GM21786 (cell line): Measurements from ENCODE around the gene SEC63.
A peak's percentile ranks its signal among the peaks of the same experiment; 100 is the strongest.
"Not testable (repeated sequence)": the region's sequence is repeated elsewhere in the genome, so short reads cannot be mapped to it uniquely, and the experiment has no call there.

Source experiments
- ATAC-seq: cut with Tn5 transposase; IDR thresholded peaks from one replicate; pipeline ENCODE4 v1.9.1; 2021; ENCODE audit not compliant: unreplicated experiment

Gene SEC63

GRCh38 chr6:107976155-107976783, 18.3 kb upstream of the SEC63 start:
- ATAC-seq: no peak

- no peak for ATAC-seq
Observed at GRCh38 chr6:107973594-107973993, 15.6 kb upstream of the SEC63 start.

- ATAC-seq: no peak
Observed at GRCh38 chr6:107972413-107973096, 14.5 kb upstream of the SEC63 start.

GRCh38 chr6:107971181-107971580, 13.2 kb upstream of the SEC63 start:
- ATAC-seq: no peak

GRCh38 chr6:107970255-107970654, 12.2 kb upstream of the SEC63 start:
- ATAC-seq: no peak

- ATAC-seq: no peak
Observed at GRCh38 chr6:107968081-107968480, 10.1 kb upstream of the SEC63 start.

- no peak for ATAC-seq
Observed at GRCh38 chr6:107965746-107966145, 7.7 kb upstream of the SEC63 start.

- no peak for ATAC-seq
Observed at GRCh38 chr6:107962723-107963122, 4.7 kb upstream of the SEC63 start.

GRCh38 chr6:107959392-107959791, 1.4 kb upstream of the SEC63 start:
- no peak for ATAC-seq

GRCh38 chr6:107958689-107959362, 818 bp upstream of the SEC63 start:
- ATAC-seq: not testable (repeated sequence)

- peak; percentile 26 for ATAC-seq
Observed at GRCh38 chr6:107957308-107957908, 600 bp downstream of the SEC63 start.

- no peak for ATAC-seq
Observed at GRCh38 chr6:107956586-107957307, 1.3 kb downstream of the SEC63 start.

GRCh38 chr6:107956181-107956580, 1.8 kb downstream of the SEC63 start:
- ATAC-seq: no peak

- not testable (repeated sequence) for ATAC-seq
Observed at GRCh38 chr6:107953858-107954414, 4.1 kb downstream of the SEC63 start.

GRCh38 chr6:107943626-107944439, 14.2 kb downstream of the SEC63 start:
- no peak for ATAC-seq

GRCh38 chr6:107942142-107942541, 15.9 kb downstream of the SEC63 start:
- ATAC-seq: no peak

- ATAC-seq: no peak
Observed at GRCh38 chr6:107941627-107942026, 16.4 kb downstream of the SEC63 start.

GRCh38 chr6:107941199-107941598, 16.8 kb downstream of the SEC63 start:
- no peak for ATAC-seq

- not testable (repeated sequence) for ATAC-seq
Observed at GRCh38 chr6:107936910-107937292, 21.1 kb downstream of the SEC63 start.
